HG03097 (cell line): ENCODE results near the gene SHQ1.
"Not testable (repeated sequence)": the region's sequence is repeated elsewhere in the genome, so short reads cannot be mapped to it uniquely, and the experiment has no call there.

Experiments used
- ATAC-seq: cut with Tn5 transposase; IDR thresholded peaks from one replicate; pipeline ENCODE4 v1.9.1; 2021; ENCODE audit not compliant: unreplicated experiment, low FRiP score

SHQ1 gene

GRCh38 chr3:72803573-72803972, 44.7 kb downstream of the SHQ1 start:
- ATAC-seq, result no peak

- no peak for ATAC-seq
These were observed 46.2 kb downstream of the SHQ1 start for GRCh38 chr3:72802001-72802400.

- no peak for ATAC-seq
These were observed 47.4 kb downstream of the SHQ1 start for GRCh38 chr3:72800869-72801268.

GRCh38 chr3:72798552-72799195, 49.6 kb downstream of the SHQ1 start:
- ATAC-seq, result no peak

- no peak for ATAC-seq
These were observed 50.3 kb downstream of the SHQ1 start for GRCh38 chr3:72797773-72798543.

GRCh38 chr3:72794079-72794478, 54.2 kb downstream of the SHQ1 start:
- no peak for ATAC-seq

GRCh38 chr3:72791161-72791560, 57.1 kb downstream of the SHQ1 start:
- no peak for ATAC-seq

GRCh38 chr3:72789786-72790185, 58.5 kb downstream of the SHQ1 start:
- ATAC-seq, result no peak

GRCh38 chr3:72788232-72788631, 60.0 kb downstream of the SHQ1 start:
- not testable (repeated sequence) for ATAC-seq

GRCh38 chr3:72786668-72787067, 61.6 kb downstream of the SHQ1 start:
- no peak for ATAC-seq

GRCh38 chr3:72784226-72784625, 64.0 kb downstream of the SHQ1 start:
- ATAC-seq, result no peak

GRCh38 chr3:72782521-72782920, 65.7 kb downstream of the SHQ1 start:
- ATAC-seq, result no peak

- ATAC-seq, result no peak
These were observed 78.3 kb downstream of the SHQ1 start for GRCh38 chr3:72769758-72770540.

GRCh38 chr3:72768936-72769335, 79.3 kb downstream of the SHQ1 start:
- ATAC-seq, result no peak

- no peak for ATAC-seq
These were observed 79.8 kb downstream of the SHQ1 start for GRCh38 chr3:72768481-72768880.

GRCh38 chr3:72768006-72768441, 80.2 kb downstream of the SHQ1 start:
- ATAC-seq, result no peak

- no peak for ATAC-seq
These were observed 81.4 kb downstream of the SHQ1 start for GRCh38 chr3:72766866-72767265.

GRCh38 chr3:72763751-72764440, 84.3 kb downstream of the SHQ1 start:
- no peak for ATAC-seq

- ATAC-seq, result no peak
These were observed 86.8 kb downstream of the SHQ1 start for GRCh38 chr3:72761410-72761809.

GRCh38 chr3:72760225-72760624, 88.0 kb downstream of the SHQ1 start:
- no peak for ATAC-seq

GRCh38 chr3:72756900-72757299, 91.3 kb downstream of the SHQ1 start:
- ATAC-seq, result peak; percentile 100
